Measurements from ENCODE around the gene FAM149A. TPM values are rescaled to one million over a fixed set of nuclear protein-coding genes. Genes with fewer than 3 reads are reported as not detected.

The FAM149A gene
- total RNA-seq, 4 donors from 2014 or later: 0.77 to 18.9 (median 17.7) TPM

GRCh38 chr4:186151499-186151898 lies 47.0 kb downstream of the FAM149A start:
- Histone ChIP-seq H3K4me1 (no peaks in the 10 kb centered on the region), H3K9me3 (no peaks in the 10 kb centered on the region), H3K4me3 (no peak overlapping the region), H3K27ac (no peak overlapping the region), H3K27me3 (no peaks in the 10 kb centered on the region), H3K36me3 (no peaks in the 10 kb centered on the region)
- intact Hi-C loops (cut with DNase I; ENCODE audit: low total_unique reads): no loop called here
- no peak for DNase-seq
- TF ChIP-seq CTCF (IDR thresholded peaks at IDR 0.05): no peak
- TF ChIP-seq POLR2A (IDR thresholded peaks at IDR 0.05): no peak

GRCh38 chr4:186158021-186158813 lies 53.7 kb downstream of the FAM149A start:
- TF ChIP-seq POLR2A (IDR thresholded peaks at IDR 0.05) (no peak), CTCF (IDR thresholded peaks at IDR 0.05) (no peak)
- H3K36me3 ChIP-seq: no peaks in the 10 kb centered on the region
- H3K4me1 ChIP-seq: no peaks in the 10 kb centered on the region
- H3K27me3 ChIP-seq: no peaks in the 10 kb centered on the region
- H3K9me3 ChIP-seq: no peaks in the 10 kb centered on the region
- no peak overlapping the region for H3K27ac ChIP-seq
- H3K4me3 ChIP-seq: no peak overlapping the region
- intact Hi-C loops (cut with DNase I; ENCODE audit: low total_unique reads): no loop called here
- no peak for DNase-seq

GRCh38 chr4:186158966-186159365 lies 54.5 kb downstream of the FAM149A start:
- Histone ChIP-seq H3K4me3 (no peak overlapping the region), H3K27me3 (no peaks in the 10 kb centered on the region), H3K9me3 (no peaks in the 10 kb centered on the region), H3K4me1 (no peaks in the 10 kb centered on the region), H3K36me3 (no peaks in the 10 kb centered on the region), H3K27ac (no peak overlapping the region)
- intact Hi-C loops (cut with DNase I; ENCODE audit: low total_unique reads): no loop called here
- TF ChIP-seq CTCF (IDR thresholded peaks at IDR 0.05) (no peak), POLR2A (IDR thresholded peaks at IDR 0.05) (no peak)
- DNase-seq: no peak

GRCh38 chr4:186159613-186160012 lies 55.1 kb downstream of the FAM149A start:
- TF ChIP-seq CTCF (IDR thresholded peaks at IDR 0.05) (no peak), POLR2A (IDR thresholded peaks at IDR 0.05) (no peak)
- intact Hi-C loops (cut with DNase I; ENCODE audit: low total_unique reads): no loop called here

GRCh38 chr4:186161138-186161537 lies 56.6 kb downstream of the FAM149A start:
- no peak overlapping the region for H3K4me3 ChIP-seq
- H3K9me3 ChIP-seq: no peaks in the 10 kb centered on the region
- no peak overlapping the region for H3K27ac ChIP-seq
- DNase-seq: no peak
- H3K27me3 ChIP-seq: no peaks in the 10 kb centered on the region
- H3K36me3 ChIP-seq: no peaks in the 10 kb centered on the region
- no peak for TF ChIP-seq POLR2A (IDR thresholded peaks at IDR 0.05)
- TF ChIP-seq CTCF (IDR thresholded peaks at IDR 0.05): no peak
- H3K4me1 ChIP-seq: no peaks in the 10 kb centered on the region
- intact Hi-C loops (cut with DNase I; ENCODE audit: low total_unique reads): no loop called here

More at GRCh38 chr4:186159613-186160012, 55.1 kb downstream of the FAM149A start:
- H3K4me3 ChIP-seq: no peak overlapping the region
- no peaks in the 10 kb centered on the region for H3K36me3 ChIP-seq
- no peak for DNase-seq
- no peaks in the 10 kb centered on the region for H3K27me3 ChIP-seq
- H3K9me3 ChIP-seq: no peaks in the 10 kb centered on the region
- H3K4me1 ChIP-seq: no peaks in the 10 kb centered on the region
- no peak overlapping the region for H3K27ac ChIP-seq
